Ishikawa (cell line): ENCODE data around the gene MGAT4C.

Experiments used
- CREB1 ChIP-seq: IDR thresholded peaks from 2 replicates; pipeline ENCODE4 v1.6.1; 2012; ENCODE audit warnings: low read depth
- EGR1 ChIP-seq: IDR thresholded peaks from 2 replicates; pipeline ENCODE4 v1.6.1; 2012
- EP300 ChIP-seq: IDR thresholded peaks from 2 replicates; pipeline ENCODE4 v1.6.1; 2012; ENCODE audit warnings: borderline replicate concordance
- RAD21 ChIP-seq: IDR thresholded peaks from 2 replicates; pipeline ENCODE4 v1.6.1; 2012; ENCODE audit warnings: low read depth
- TF ChIP-seq, protein P1 (sequence below): IDR thresholded peaks from 2 replicates; pipeline ENCODE4 v1.6.1; 2012

DNA sequence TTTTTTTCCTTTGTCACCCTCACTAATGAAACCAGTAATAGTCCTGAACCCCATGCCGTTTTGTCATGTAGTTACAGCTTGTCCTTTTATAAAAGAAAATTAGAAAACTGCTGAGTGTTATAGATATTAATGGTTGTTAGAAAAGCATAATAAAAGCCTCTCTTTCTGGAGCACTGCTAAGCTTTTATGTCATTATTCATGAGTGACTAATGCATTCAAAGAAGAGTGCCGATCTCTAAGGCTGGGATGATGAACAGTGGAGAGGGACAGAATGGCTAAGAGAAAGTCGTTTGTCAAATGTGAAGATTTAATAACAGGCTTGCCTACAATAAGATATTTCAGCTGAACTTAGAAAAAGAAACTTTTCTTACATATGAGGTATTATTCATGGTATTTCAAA, 121.6 kb downstream of the MGAT4C start:
- TF ChIP-seq CREB1 (no peak), RAD21 (no peak), EP300 (no peak), EGR1 (no peak)
- TF ChIP-seq, protein P1, sequence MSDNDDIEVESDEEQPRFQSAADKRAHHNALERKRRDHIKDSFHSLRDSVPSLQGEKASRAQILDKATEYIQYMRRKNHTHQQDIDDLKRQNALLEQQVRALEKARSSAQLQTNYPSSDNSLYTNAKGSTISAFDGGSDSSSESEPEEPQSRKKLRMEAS: no peak
